ENCODE data around the gene COL4A5. TPM values are rescaled to one million over a fixed set of nuclear protein-coding genes. Genes with fewer than 3 reads are reported as not detected.

The COL4A5 gene
- total and polyA plus RNA-seq, 2 of the 13 experiments (the other 11 are each of a cell fraction or from before 2014, with no cell fraction given): 39.5 to 45.5 TPM

- Histone ChIP-seq H3K27ac (ENCODE audit: extremely low read length, insufficient read depth, low read length) (no peak overlapping the region), H3K36me3 (replicated peaks in 1 of 2; ENCODE audit: control insufficient read depth in 1 of 2, insufficient read depth in 2 of 2, low read length in 2 of 2) (no peaks in the 10 kb centered on the region), H4K20me1 (ENCODE audit: insufficient read depth, low read length) (no peaks in the 10 kb centered on the region), H3K27me3 (ENCODE audit: control insufficient read depth in 1 of 2, insufficient read depth in 2 of 2, low read length in 2 of 2) (no peaks in the 10 kb centered on the region), H3K9me3 (ENCODE audit: low read length) (no peaks in the 10 kb centered on the region), H3K9ac (ENCODE audit: insufficient read depth, low read depth, low read length) (no peak overlapping the region), H3K4me3 (replicated peaks in 1 of 3; ENCODE audit: insufficient read depth in 1 of 3, low read depth in 2 of 3, low read length in 3 of 3) (no peak overlapping the region), H3K79me2 (ENCODE audit: insufficient read depth, low read length) (no peaks in the 10 kb centered on the region), H3K4me1 (ENCODE audit: insufficient read depth, low read length) (no peaks in the 10 kb centered on the region), H3K4me2 (ENCODE audit: low read depth, low read length) (no peak overlapping the region), H2AFZ (ENCODE audit: low read length) (no peak overlapping the region)
- ChIA-PET POLR2A (no interaction called here), CTCF (ENCODE audit: low intra/inter-chr PET ratio, low total read pairs) (no interaction called here)
- FAIRE-seq: no peak
- in situ Hi-C loops (cut with HindIII; ENCODE audit: extremely low pct_ligation_motif_present, low pct_unique_long_range_greater_than_20kb): no loop called here
- no TSS peak for BruUV-seq (replicated peaks)
- no peak for DNase-seq (ENCODE audit: low spot score)
- ATAC-seq: no peak
- intact Hi-C loops (cut with micrococcal nuclease; ENCODE audit: unreplicated experiment): no loop called here
- 100% methylated on average over 2 of the region's 6 CpGs for WGBS (ENCODE audit: low lambda C conversion rate)
- TF ChIP-seq ZNF460 (CRISPR knock-in tag; IDR thresholded peaks at IDR 0.05; ENCODE audit: borderline replicate concordance): no peak
- TF ChIP-seq ZNF383 (CRISPR knock-in tag; IDR thresholded peaks at IDR 0.05; ENCODE audit: borderline replicate concordance): no peak
- TF ChIP-seq TIGD3 (CRISPR knock-in tag; IDR thresholded peaks at IDR 0.05; ENCODE audit: borderline replicate concordance): no peak
- no peak for TF ChIP-seq PBX2 (CRISPR knock-in tag; IDR thresholded peaks at IDR 0.05)
- TF ChIP-seq DNMT3B (CRISPR knock-in tag; conservative IDR thresholded peaks at IDR 0.05): no peak
- TF ChIP-seq KLF9 (CRISPR knock-in tag; IDR thresholded peaks at IDR 0.05; ENCODE audit: low read depth): no peak
- TF ChIP-seq FOXA1 (IDR thresholded peaks at IDR 0.05): no peak
- no peak for TF ChIP-seq FOXA1 (CRISPR knock-in tag; IDR thresholded peaks at IDR 0.05)
Observed at GRCh38 chrX:108641589-108642272, 202.1 kb downstream of the COL4A5 start.

Data from HepG2 (cell line).